HCT116 (cell line): ENCODE data around the gene USP31.

Experiments
- EZH2 ChIP-seq: fragments of 200-600 bp; sonication (generic); IDR thresholded peaks from 2 replicates; pipeline ENCODE4 v1.6.1; 2017; ENCODE audit warnings: antibody characterized with exemption, mixed run types
- FOSL1 ChIP-seq: IDR thresholded peaks from 2 replicates; pipeline ENCODE4 v1.6.1; 2012; ENCODE audit warnings: low read depth
- POLR2A ChIP-seq: IDR thresholded peaks from 2 replicates; pipeline ENCODE4 v1.7.0; 2011; ENCODE audit warnings: borderline replicate concordance; ENCODE audit not compliant: insufficient read depth, insufficient read length; ENCODE audit errors: extremely low read depth
- POLR2AphosphoS5 ChIP-seq: IDR thresholded peaks from 2 replicates; pipeline ENCODE4 v1.6.1; 2011; ENCODE audit warnings: mild to moderate bottlenecking, low read depth, low read length, moderate library complexity
- RAD21 ChIP-seq: IDR thresholded peaks from 2 replicates; pipeline ENCODE4 v1.6.1; 2012; ENCODE audit warnings: low read depth, mild to moderate bottlenecking
- SIN3A ChIP-seq: IDR thresholded peaks from 2 replicates; pipeline ENCODE4 v1.6.1; 2012; ENCODE audit warnings: low read depth
- YY1 ChIP-seq: IDR thresholded peaks from 2 replicates; pipeline ENCODE4 v1.6.1; 2011; ENCODE audit warnings: low read length, low read depth, moderate library complexity, mild to moderate bottlenecking; ENCODE audit not compliant: insufficient replicate concordance; ENCODE audit errors: extremely low read depth
- ZFX ChIP-seq: fragments of 450-650 bp; IDR thresholded peaks from 2 replicates; pipeline ENCODE4 v1.6.1; 2017
- TF ChIP-seq, protein P1 (sequence below), 3 experiments: fragments of 200-600 bp in 1 of 3; sonication (generic) in 1 of 3; IDR thresholded peaks in 2 of 3; conservative IDR thresholded peaks in 1 of 3; 2 replicates each; pipeline ENCODE4 v1.5.1; 2012 to 2017; ENCODE audit warnings: low read depth in 2 of 3, low read length in 2 of 3, antibody characterized with exemption in 1 of 3, borderline replicate concordance in 1 of 3, control low read depth in 1 of 3, mild to moderate bottlenecking in 1 of 3, mixed read lengths in 1 of 3, mixed run types in 1 of 3, moderate library complexity in 1 of 3; ENCODE audit not compliant: insufficient read depth in 1 of 3
- TF ChIP-seq, protein P2 (sequence below): IDR thresholded peaks from 2 replicates; pipeline ENCODE4 v1.6.1; 2012; ENCODE audit warnings: low read depth
- TF ChIP-seq, protein P3 (sequence below): IDR thresholded peaks from 2 replicates; pipeline ENCODE4 v1.6.1; 2012

DNA sequence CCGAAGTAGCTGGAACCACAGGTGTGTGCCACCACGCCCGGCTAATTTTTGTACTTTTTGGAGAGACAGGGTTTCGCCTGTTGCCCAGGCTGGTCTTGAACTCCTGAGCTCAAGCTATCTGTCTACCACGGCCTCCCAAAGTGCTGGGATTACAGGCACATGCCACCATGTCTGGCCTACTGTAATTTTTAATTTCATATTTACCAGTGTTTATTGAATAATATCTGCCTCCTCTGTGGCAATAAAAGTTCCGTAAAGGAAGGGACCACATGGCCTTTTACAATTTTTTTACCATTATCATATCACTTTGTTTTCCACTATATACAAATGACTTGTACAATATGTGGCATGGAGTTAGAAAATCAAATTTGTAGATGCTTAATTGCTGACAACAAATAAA, 7.8 kb downstream of the USP31 start:
- TF ChIP-seq POLR2A = no peak
- TF ChIP-seq, protein P1, sequence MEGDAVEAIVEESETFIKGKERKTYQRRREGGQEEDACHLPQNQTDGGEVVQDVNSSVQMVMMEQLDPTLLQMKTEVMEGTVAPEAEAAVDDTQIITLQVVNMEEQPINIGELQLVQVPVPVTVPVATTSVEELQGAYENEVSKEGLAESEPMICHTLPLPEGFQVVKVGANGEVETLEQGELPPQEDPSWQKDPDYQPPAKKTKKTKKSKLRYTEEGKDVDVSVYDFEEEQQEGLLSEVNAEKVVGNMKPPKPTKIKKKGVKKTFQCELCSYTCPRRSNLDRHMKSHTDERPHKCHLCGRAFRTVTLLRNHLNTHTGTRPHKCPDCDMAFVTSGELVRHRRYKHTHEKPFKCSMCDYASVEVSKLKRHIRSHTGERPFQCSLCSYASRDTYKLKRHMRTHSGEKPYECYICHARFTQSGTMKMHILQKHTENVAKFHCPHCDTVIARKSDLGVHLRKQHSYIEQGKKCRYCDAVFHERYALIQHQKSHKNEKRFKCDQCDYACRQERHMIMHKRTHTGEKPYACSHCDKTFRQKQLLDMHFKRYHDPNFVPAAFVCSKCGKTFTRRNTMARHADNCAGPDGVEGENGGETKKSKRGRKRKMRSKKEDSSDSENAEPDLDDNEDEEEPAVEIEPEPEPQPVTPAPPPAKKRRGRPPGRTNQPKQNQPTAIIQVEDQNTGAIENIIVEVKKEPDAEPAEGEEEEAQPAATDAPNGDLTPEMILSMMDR (IDR thresholded peaks at IDR 0.05 in 2 of 3, conservative IDR thresholded peaks at IDR 0.05 in 1 of 3; ENCODE audit: borderline replicate concordance in 1 of 3, insufficient read depth in 1 of 3, low read depth in 2 of 3, low read length in 2 of 3) = no peak
- no peak for TF ChIP-seq YY1
- TF ChIP-seq ZFX = no peak
- TF ChIP-seq, protein P2, sequence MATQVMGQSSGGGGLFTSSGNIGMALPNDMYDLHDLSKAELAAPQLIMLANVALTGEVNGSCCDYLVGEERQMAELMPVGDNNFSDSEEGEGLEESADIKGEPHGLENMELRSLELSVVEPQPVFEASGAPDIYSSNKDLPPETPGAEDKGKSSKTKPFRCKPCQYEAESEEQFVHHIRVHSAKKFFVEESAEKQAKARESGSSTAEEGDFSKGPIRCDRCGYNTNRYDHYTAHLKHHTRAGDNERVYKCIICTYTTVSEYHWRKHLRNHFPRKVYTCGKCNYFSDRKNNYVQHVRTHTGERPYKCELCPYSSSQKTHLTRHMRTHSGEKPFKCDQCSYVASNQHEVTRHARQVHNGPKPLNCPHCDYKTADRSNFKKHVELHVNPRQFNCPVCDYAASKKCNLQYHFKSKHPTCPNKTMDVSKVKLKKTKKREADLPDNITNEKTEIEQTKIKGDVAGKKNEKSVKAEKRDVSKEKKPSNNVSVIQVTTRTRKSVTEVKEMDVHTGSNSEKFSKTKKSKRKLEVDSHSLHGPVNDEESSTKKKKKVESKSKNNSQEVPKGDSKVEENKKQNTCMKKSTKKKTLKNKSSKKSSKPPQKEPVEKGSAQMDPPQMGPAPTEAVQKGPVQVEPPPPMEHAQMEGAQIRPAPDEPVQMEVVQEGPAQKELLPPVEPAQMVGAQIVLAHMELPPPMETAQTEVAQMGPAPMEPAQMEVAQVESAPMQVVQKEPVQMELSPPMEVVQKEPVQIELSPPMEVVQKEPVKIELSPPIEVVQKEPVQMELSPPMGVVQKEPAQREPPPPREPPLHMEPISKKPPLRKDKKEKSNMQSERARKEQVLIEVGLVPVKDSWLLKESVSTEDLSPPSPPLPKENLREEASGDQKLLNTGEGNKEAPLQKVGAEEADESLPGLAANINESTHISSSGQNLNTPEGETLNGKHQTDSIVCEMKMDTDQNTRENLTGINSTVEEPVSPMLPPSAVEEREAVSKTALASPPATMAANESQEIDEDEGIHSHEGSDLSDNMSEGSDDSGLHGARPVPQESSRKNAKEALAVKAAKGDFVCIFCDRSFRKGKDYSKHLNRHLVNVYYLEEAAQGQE = no peak
- TF ChIP-seq FOSL1 = no peak
- TF ChIP-seq EZH2 = no peak
- TF ChIP-seq SIN3A = no peak
- no peak for TF ChIP-seq RAD21
- TF ChIP-seq, protein P3, sequence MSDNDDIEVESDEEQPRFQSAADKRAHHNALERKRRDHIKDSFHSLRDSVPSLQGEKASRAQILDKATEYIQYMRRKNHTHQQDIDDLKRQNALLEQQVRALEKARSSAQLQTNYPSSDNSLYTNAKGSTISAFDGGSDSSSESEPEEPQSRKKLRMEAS = no peak
- TF ChIP-seq POLR2AphosphoS5 = no peak
